ENCODE measurements around the gene GNGT1. TPM values are rescaled to one million over a fixed set of nuclear protein-coding genes. Genes with fewer than 3 reads are reported as not detected.

Gene GNGT1
- total RNA-seq, 1 experiment from 2014 or later, result 0.20 TPM

- Mint-ChIP-seq H3K36me3 (ENCODE audit: insufficient read depth in 1 of 3, low read depth in 3 of 3) (no peaks in the 10 kb centered on the region), H3K4me3 (no peak overlapping the region)
Measured at GRCh38 chr7:93949423-93949822, 43.1 kb downstream of the GNGT1 start.

More at GRCh38 chr7:93949423-93949822, 43.1 kb downstream of the GNGT1 start:
- no peaks in the 10 kb centered on the region for H3K9me3 Mint-ChIP-seq
- Histone ChIP-seq H2BK120ac (ENCODE audit: low read depth, low read length, poor library complexity, severe bottlenecking) (no peak overlapping the region), H3K23me2 (ENCODE audit: insufficient read length, low read depth, low read length, poor library complexity, severe bottlenecking) (no peaks in the 10 kb centered on the region), H3K4me2 (ENCODE audit: insufficient read depth, insufficient read length, low read length) (no peak overlapping the region), H3K4ac (ENCODE audit: low read depth, low read length) (no peak overlapping the region), H2BK12ac (ENCODE audit: insufficient read length, low read depth, low read length) (no peak overlapping the region), H3K4me1 (ENCODE audit: insufficient read depth, low read length) (no peaks in the 10 kb centered on the region), H3K9me3 (ENCODE audit: control insufficient read depth, low read depth, low read length) (no peaks in the 10 kb centered on the region), H2BK20ac (ENCODE audit: low read depth, low read length, poor library complexity, severe bottlenecking) (no peak overlapping the region), H3K18ac (ENCODE audit: insufficient read length, low read depth, low read length) (no peak overlapping the region), H2AK5ac (ENCODE audit: insufficient read length, low read length) (no peak overlapping the region), H3K79me1 (ENCODE audit: insufficient read depth, low read depth, low read length, poor library complexity, severe bottlenecking) (no peaks in the 10 kb centered on the region), H3T11ph (ENCODE audit: low read length) (no peak overlapping the region), H3K14ac (ENCODE audit: insufficient read depth, low read length) (no peak overlapping the region), H4K5ac (ENCODE audit: insufficient read length, low read depth, low read length) (no peak overlapping the region), H3K27ac (ENCODE audit: insufficient read length, low read depth, low read length) (no peak overlapping the region), H3K79me2 (ENCODE audit: insufficient read depth, low read length) (no peaks in the 10 kb centered on the region), H4K20me1 (ENCODE audit: control insufficient read depth, insufficient read depth, insufficient read length) (no peaks in the 10 kb centered on the region), H2BK5ac (ENCODE audit: insufficient read length, low read length) (no peak overlapping the region), H2AFZ (ENCODE audit: low read length) (no peak overlapping the region), H3K23ac (ENCODE audit: insufficient read length, low read depth, low read length) (no peak overlapping the region), H4K91ac (ENCODE audit: insufficient read length, low read depth, low read length) (no peak overlapping the region), H3K27me3 (ENCODE audit: insufficient read depth, low read length) (no peaks in the 10 kb centered on the region), H4K8ac (replicated peaks; ENCODE audit: insufficient read length, low read depth, low read length) (no peak overlapping the region), H3K9ac (ENCODE audit: extremely low read depth, insufficient read length, low read length) (no peak overlapping the region), H3K56ac (ENCODE audit: insufficient read length, low read depth, low read length) (no peak overlapping the region), H2BK15ac (ENCODE audit: low read depth, low read length) (no peak overlapping the region)
- no peak overlapping the region for H3K27ac Mint-ChIP-seq
- TF ChIP-seq, protein P1, sequence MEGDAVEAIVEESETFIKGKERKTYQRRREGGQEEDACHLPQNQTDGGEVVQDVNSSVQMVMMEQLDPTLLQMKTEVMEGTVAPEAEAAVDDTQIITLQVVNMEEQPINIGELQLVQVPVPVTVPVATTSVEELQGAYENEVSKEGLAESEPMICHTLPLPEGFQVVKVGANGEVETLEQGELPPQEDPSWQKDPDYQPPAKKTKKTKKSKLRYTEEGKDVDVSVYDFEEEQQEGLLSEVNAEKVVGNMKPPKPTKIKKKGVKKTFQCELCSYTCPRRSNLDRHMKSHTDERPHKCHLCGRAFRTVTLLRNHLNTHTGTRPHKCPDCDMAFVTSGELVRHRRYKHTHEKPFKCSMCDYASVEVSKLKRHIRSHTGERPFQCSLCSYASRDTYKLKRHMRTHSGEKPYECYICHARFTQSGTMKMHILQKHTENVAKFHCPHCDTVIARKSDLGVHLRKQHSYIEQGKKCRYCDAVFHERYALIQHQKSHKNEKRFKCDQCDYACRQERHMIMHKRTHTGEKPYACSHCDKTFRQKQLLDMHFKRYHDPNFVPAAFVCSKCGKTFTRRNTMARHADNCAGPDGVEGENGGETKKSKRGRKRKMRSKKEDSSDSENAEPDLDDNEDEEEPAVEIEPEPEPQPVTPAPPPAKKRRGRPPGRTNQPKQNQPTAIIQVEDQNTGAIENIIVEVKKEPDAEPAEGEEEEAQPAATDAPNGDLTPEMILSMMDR (conservative IDR thresholded peaks at IDR 0.05), result no peak
- no peaks in the 10 kb centered on the region; the same call in 1 of the 2 replicates for H3K27me3 Mint-ChIP-seq (ENCODE audit: low read depth)
- no peak for DNase-seq
- H3K4me1 Mint-ChIP-seq, result no peaks in the 10 kb centered on the region
- WGBS (ENCODE audit: extremely low coverage, insufficient read length, low lambda C conversion rate), result no CpG with 5 or more reads among the region's 1 CpG

Measured in H9 (cell line).